ENCODE results near the gene DDI2.

The DDI2 gene

DNA sequence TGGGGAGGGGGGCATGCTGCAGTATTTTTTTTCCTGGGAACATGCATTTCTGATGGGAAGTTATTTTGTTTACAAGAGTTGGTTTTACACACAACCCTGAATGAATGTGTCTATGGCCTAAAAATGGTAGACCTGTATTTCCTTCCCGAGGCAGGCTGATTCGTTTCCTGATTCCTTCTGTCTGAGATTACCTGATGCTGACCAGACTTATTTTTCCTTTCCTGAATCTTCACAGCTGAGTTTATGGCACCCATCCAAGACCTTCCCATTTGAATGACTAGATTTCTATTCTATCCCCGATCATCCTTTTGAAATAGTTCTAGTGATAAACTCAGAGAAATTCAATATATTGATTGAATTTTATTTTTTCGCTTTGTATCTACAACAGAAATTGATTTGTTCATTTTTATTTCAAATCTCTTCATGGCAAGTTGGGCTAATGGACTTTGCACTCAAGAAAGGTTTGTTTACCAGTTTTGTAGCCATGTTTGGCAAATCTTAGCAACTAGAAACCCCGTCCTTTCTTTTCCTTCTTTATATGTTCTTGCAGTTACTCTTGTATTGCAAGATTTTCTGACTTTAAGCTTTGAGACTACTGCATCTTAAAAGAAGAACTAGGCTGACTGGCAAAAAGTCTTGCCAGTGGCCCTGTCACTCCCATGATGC is 51.0 kb downstream of the DDI2 start:
- Histone ChIP-seq H3K4me3 (ENCODE audit: low read depth, low read length) (no peak overlapping the region), H3K4me1 (ENCODE audit: control insufficient read depth, insufficient read depth, low read length) (peaks cover 9% of the 10 kb centered on the region), H3K36me3 (ENCODE audit: control insufficient read depth, insufficient read depth, low read length) (peaks cover 5% of the 10 kb centered on the region), H3K27me3 (ENCODE audit: control insufficient read depth, insufficient read depth, low read length) (no peaks in the 10 kb centered on the region), H3K27ac (ENCODE audit: low read depth, low read length) (no peak overlapping the region), H3K9ac (ENCODE audit: low read length) (no peak overlapping the region), H3K9me3 (ENCODE audit: control insufficient read depth, insufficient read depth, low read depth, low read length) (no peaks in the 10 kb centered on the region)

DNA sequence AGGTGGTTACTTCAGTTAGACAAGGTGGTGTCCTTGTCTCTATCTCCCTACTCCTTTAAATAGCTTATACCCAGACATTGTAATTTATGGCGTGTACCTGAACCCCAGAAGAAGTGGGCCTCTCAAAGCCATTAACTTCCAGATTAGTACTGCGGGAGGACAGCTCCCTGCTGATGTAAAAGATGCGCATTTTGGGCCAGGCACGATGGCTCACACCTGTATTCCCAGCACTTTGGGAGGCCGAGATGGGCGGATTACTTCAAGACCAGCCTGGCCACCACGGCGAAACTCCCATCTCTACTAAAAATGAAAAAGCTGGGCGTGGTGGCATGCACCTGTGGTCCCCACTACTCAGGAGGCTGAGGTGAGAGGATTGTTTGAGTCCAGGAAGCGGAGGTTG is 51.8 kb downstream of the DDI2 start:
- H3K27me3 ChIP-seq (ENCODE audit: control insufficient read depth, insufficient read depth, low read length) = no peaks in the 10 kb centered on the region
- H3K27ac ChIP-seq (ENCODE audit: low read depth, low read length) = no peak overlapping the region

DNA sequence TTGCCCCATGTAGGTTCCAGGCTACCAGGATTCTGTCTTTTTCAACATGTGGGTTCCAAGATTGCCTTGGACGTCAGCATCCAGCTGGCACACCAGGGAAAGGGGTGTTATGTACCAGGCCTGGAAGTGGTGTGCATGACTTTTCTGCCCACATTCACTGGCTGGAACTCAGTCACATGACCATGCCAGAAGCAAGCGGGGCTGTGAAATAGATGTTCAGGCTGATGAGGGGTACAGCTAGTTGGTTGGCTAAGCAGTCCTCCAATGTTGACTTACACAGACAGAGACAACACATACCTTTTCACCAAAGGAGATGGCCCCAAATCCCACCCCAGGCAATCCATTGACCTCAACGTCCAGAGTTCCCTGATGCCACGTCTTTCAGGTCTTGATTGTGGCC is 52.6 kb downstream of the DDI2 start:
- H3K9ac ChIP-seq (ENCODE audit: low read length) = no peak overlapping the region
- no peak overlapping the region for H3K4me3 ChIP-seq (ENCODE audit: low read depth, low read length)
- no peaks in the 10 kb centered on the region for H3K9me3 ChIP-seq (ENCODE audit: control insufficient read depth, insufficient read depth, low read depth, low read length)
- H3K36me3 ChIP-seq (ENCODE audit: control insufficient read depth, insufficient read depth, low read length) = no peaks in the 10 kb centered on the region
- no peaks in the 10 kb centered on the region for H3K27me3 ChIP-seq (ENCODE audit: control insufficient read depth, insufficient read depth, low read length)
- no peak overlapping the region for H3K27ac ChIP-seq (ENCODE audit: low read depth, low read length)
- H3K4me1 ChIP-seq (ENCODE audit: control insufficient read depth, insufficient read depth, low read length) = peaks cover 9% of the 10 kb centered on the region

More for the DNA sequence above, 51.8 kb downstream of the DDI2 start:
- Histone ChIP-seq H3K36me3 (ENCODE audit: control insufficient read depth, insufficient read depth, low read length) (0 out of 2 replicates have a peak, but pooled peaks cover 2% of the 10 kb centered on the region), H3K4me1 (ENCODE audit: control insufficient read depth, insufficient read depth, low read length) (peaks cover 9% of the 10 kb centered on the region), H3K4me3 (ENCODE audit: low read depth, low read length) (no peak overlapping the region), H3K9ac (ENCODE audit: low read length) (no peak overlapping the region), H3K9me3 (ENCODE audit: control insufficient read depth, insufficient read depth, low read depth, low read length) (no peaks in the 10 kb centered on the region)

- Histone ChIP-seq H3K27me3 (ENCODE audit: control insufficient read depth, insufficient read depth, low read length) (no peaks in the 10 kb centered on the region), H3K36me3 (ENCODE audit: control insufficient read depth, insufficient read depth, low read length) (no peaks in the 10 kb centered on the region), H3K4me3 (ENCODE audit: low read depth, low read length) (no peak overlapping the region), H3K9ac (ENCODE audit: low read length) (no peak overlapping the region), H3K27ac (ENCODE audit: low read depth, low read length) (no peak overlapping the region), H3K9me3 (ENCODE audit: control insufficient read depth, insufficient read depth, low read depth, low read length) (no peaks in the 10 kb centered on the region), H3K4me1 (ENCODE audit: control insufficient read depth, insufficient read depth, low read length) (peaks cover 9% of the 10 kb centered on the region)
These were observed 54.2 kb downstream of the DDI2 start for GRCh38 chr1:15671430-15671829.

- no peaks in the 10 kb centered on the region for H3K27me3 ChIP-seq (ENCODE audit: control insufficient read depth, insufficient read depth, low read length)
- H3K9ac ChIP-seq (ENCODE audit: low read length) = no peak overlapping the region
- no peak overlapping the region for H3K27ac ChIP-seq (ENCODE audit: low read depth, low read length)
- H3K4me1 ChIP-seq (ENCODE audit: control insufficient read depth, insufficient read depth, low read length) = no peaks in the 10 kb centered on the region
- H3K4me3 ChIP-seq (ENCODE audit: low read depth, low read length) = no peak overlapping the region
- no peaks in the 10 kb centered on the region for H3K36me3 ChIP-seq (ENCODE audit: control insufficient read depth, insufficient read depth, low read length)
- H3K9me3 ChIP-seq (ENCODE audit: control insufficient read depth, insufficient read depth, low read depth, low read length) = peaks cover 13% of the 10 kb centered on the region
These were observed 57.3 kb downstream of the DDI2 start for GRCh38 chr1:15674386-15675159.

GRCh38 chr1:15676010-15676409 is 58.8 kb downstream of the DDI2 start:
- Histone ChIP-seq H3K27ac (ENCODE audit: low read depth, low read length) (no peak overlapping the region), H3K27me3 (ENCODE audit: control insufficient read depth, insufficient read depth, low read length) (no peaks in the 10 kb centered on the region), H3K36me3 (ENCODE audit: control insufficient read depth, insufficient read depth, low read length) (no peaks in the 10 kb centered on the region), H3K4me1 (ENCODE audit: control insufficient read depth, insufficient read depth, low read length) (peaks cover 2% of the 10 kb centered on the region), H3K9me3 (ENCODE audit: control insufficient read depth, insufficient read depth, low read depth, low read length) (peaks cover 13% of the 10 kb centered on the region), H3K4me3 (ENCODE audit: low read depth, low read length) (no peak overlapping the region), H3K9ac (ENCODE audit: low read length) (no peak overlapping the region)

- H3K27ac ChIP-seq (ENCODE audit: low read depth, low read length) = no peak overlapping the region
- no peaks in the 10 kb centered on the region for H3K27me3 ChIP-seq (ENCODE audit: control insufficient read depth, insufficient read depth, low read length)
- H3K4me1 ChIP-seq (ENCODE audit: control insufficient read depth, insufficient read depth, low read length) = peaks cover 7% of the 10 kb centered on the region
- no peak overlapping the region for H3K4me3 ChIP-seq (ENCODE audit: low read depth, low read length)
- peaks cover 13% of the 10 kb centered on the region for H3K9me3 ChIP-seq (ENCODE audit: control insufficient read depth, insufficient read depth, low read depth, low read length)
- no peaks in the 10 kb centered on the region for H3K36me3 ChIP-seq (ENCODE audit: control insufficient read depth, insufficient read depth, low read length)
- H3K9ac ChIP-seq (ENCODE audit: low read length) = no peak overlapping the region
These were observed 59.7 kb downstream of the DDI2 start for GRCh38 chr1:15676688-15677661.

DNA sequence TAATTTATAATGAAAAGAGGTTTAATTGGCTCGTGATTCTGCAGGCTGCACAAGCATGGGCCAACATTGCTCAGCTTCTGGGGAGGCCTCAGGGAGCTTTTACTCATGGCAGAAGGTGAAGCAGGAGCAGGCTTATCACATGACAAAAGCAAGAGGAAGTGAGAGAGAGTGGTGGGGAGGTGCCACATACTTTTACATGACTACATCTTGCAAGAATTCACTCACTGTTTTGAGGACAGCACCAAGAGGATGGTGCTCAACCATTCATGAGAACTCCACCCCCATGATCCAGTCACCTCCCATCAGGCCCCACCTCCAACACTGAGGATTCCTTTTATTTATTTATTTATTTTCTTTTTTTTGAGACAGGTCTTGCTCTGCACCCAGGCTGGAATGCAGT is 61.3 kb downstream of the DDI2 start:
- Histone ChIP-seq H3K27ac (ENCODE audit: low read depth, low read length) (no peak overlapping the region), H3K4me3 (ENCODE audit: low read depth, low read length) (no peak overlapping the region), H3K27me3 (ENCODE audit: control insufficient read depth, insufficient read depth, low read length) (no peaks in the 10 kb centered on the region), H3K4me1 (ENCODE audit: control insufficient read depth, insufficient read depth, low read length) (peaks cover 7% of the 10 kb centered on the region), H3K36me3 (ENCODE audit: control insufficient read depth, insufficient read depth, low read length) (no peaks in the 10 kb centered on the region), H3K9ac (ENCODE audit: low read length) (no peak overlapping the region), H3K9me3 (ENCODE audit: control insufficient read depth, insufficient read depth, low read depth, low read length) (peaks cover 13% of the 10 kb centered on the region)

DNA sequence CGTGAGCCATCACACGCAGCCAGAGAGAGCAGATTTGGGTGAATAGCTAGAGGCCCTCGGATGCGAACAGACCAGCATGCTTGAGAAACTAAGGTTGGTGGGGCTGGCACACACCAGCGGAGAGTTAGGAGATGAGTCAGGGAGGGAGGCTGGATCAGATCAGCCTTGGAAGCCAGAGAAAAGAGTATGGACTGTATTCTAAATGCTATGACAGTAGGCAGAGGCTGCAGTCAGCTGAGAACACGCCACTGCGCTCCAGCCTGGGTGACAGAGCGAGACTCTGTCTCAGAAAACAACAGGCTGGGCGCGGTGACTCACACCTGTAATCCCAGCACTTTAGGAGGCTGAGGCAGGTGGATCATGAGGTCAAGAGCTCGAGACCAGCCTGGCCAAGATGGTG is 62.9 kb downstream of the DDI2 start:
- H3K27me3 ChIP-seq (ENCODE audit: control insufficient read depth, insufficient read depth, low read length) = no peaks in the 10 kb centered on the region
- peaks cover 13% of the 10 kb centered on the region for H3K9me3 ChIP-seq (ENCODE audit: control insufficient read depth, insufficient read depth, low read depth, low read length)
- no peak overlapping the region for H3K9ac ChIP-seq (ENCODE audit: low read length)
- no peak overlapping the region for H3K4me3 ChIP-seq (ENCODE audit: low read depth, low read length)
- peaks cover 7% of the 10 kb centered on the region for H3K4me1 ChIP-seq (ENCODE audit: control insufficient read depth, insufficient read depth, low read length)
- no peaks in the 10 kb centered on the region for H3K36me3 ChIP-seq (ENCODE audit: control insufficient read depth, insufficient read depth, low read length)
- H3K27ac ChIP-seq (ENCODE audit: low read depth, low read length) = no peak overlapping the region

DNA sequence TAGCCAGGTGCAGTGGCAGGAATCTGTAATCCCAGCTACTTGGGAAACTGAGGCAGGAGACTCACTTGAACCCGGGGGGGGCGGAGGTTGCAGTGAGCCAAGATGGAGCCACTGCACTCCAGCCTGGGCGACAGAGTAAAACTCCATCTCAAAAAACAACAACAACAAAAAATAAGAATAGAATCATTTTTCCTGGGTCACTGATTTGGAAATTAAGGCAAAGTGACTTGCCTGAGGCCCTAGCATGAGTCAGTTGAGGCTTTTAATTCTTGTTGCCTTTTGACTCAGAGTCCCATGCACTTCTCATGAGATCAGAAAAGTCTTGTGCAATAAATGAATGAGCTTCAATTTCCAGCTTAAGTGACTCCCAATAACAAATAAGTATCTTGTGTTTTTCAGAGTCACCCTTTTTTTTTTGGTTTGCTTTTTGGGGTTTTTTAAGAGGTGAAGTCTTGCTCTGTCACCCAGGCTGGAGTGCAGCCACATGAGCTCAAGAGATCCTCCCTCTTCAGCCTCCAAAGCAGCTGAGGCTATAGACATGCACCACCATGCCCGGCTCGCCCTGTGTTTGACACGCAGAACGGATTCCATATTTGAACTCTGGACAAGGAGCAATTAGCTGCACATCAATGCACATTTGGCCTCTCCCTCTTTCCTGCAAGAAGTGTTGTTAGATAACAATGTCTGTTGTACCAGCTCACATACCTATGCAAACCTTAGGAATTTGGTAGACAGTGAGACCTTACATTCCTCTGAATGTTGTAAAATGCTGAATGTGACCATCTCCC is 63.5 kb downstream of the DDI2 start:
- Histone ChIP-seq H3K27me3 (ENCODE audit: control insufficient read depth, insufficient read depth, low read length) (no peaks in the 10 kb centered on the region), H3K4me1 (ENCODE audit: control insufficient read depth, insufficient read depth, low read length) (peaks cover 10% of the 10 kb centered on the region), H3K9ac (ENCODE audit: low read length) (no peak overlapping the region), H3K9me3 (ENCODE audit: control insufficient read depth, insufficient read depth, low read depth, low read length) (peaks cover 13% of the 10 kb centered on the region), H3K27ac (ENCODE audit: low read depth, low read length) (no peak overlapping the region), H3K4me3 (ENCODE audit: low read depth, low read length) (peak overlapping the region; percentile 8; the same call in 1 of the 2 replicates), H3K36me3 (ENCODE audit: control insufficient read depth, insufficient read depth, low read length) (no peaks in the 10 kb centered on the region)

All from HUES6 (cell line).